IMR-90 (cell line): ENCODE results near the gene PALM.

Source experiments
- CEBPB ChIP-seq: IDR thresholded peaks from 2 replicates; pipeline ENCODE4 v1.6.1; 2012; ENCODE audit warnings: low read depth, low read length, improper control_type of control experiment
- POLR2A ChIP-seq: IDR thresholded peaks from 2 replicates; pipeline ENCODE4 v1.6.1; 2012; ENCODE audit warnings: mild to moderate bottlenecking, low read depth, low read length
- RFX5 ChIP-seq: IDR thresholded peaks from 2 replicates; pipeline ENCODE4 v1.8.0; 2012; ENCODE audit warnings: low read depth, mild to moderate bottlenecking, low read length, moderate library complexity
- TF ChIP-seq, protein P1 (sequence below): conservative IDR thresholded peaks from 2 replicates; pipeline ENCODE4 v1.5.1; 2012; ENCODE audit warnings: mild to moderate bottlenecking, low read depth, low read length, improper control_type of control experiment

DNA sequence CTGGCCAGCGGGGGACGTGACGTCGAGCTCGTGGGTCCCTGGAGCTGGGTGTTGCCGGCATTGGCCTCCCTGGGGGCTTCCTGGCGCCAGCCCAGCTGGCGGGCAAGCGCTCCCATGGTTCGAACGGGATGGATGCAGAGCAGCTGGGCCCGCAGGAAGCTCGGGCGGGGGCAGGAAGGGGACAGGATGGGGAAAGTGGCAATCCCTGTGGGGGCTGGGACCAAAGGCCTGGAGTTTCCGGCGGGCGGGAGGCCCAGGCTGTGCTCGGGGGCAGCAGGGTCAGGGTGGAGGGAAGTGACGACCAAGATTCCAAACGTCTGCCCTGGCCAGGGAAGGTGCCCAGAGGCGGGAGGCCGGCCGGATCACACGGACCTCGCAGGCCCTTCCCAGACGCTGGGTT is 19.3 kb downstream of the PALM start:
- TF ChIP-seq, protein P1, sequence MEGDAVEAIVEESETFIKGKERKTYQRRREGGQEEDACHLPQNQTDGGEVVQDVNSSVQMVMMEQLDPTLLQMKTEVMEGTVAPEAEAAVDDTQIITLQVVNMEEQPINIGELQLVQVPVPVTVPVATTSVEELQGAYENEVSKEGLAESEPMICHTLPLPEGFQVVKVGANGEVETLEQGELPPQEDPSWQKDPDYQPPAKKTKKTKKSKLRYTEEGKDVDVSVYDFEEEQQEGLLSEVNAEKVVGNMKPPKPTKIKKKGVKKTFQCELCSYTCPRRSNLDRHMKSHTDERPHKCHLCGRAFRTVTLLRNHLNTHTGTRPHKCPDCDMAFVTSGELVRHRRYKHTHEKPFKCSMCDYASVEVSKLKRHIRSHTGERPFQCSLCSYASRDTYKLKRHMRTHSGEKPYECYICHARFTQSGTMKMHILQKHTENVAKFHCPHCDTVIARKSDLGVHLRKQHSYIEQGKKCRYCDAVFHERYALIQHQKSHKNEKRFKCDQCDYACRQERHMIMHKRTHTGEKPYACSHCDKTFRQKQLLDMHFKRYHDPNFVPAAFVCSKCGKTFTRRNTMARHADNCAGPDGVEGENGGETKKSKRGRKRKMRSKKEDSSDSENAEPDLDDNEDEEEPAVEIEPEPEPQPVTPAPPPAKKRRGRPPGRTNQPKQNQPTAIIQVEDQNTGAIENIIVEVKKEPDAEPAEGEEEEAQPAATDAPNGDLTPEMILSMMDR = no peak
- no peak for TF ChIP-seq CEBPB
- TF ChIP-seq RFX5 = no peak
- no peak for TF ChIP-seq POLR2A
